Calu3 (cell line): ENCODE measurements around the gene JPH2. TPM values are rescaled to one million over a fixed set of nuclear protein-coding genes. Genes with fewer than 3 reads are reported as not detected.

Experiments used
- BruUV-seq: library from RNA; stranded (reverse); fragments of 400-500 nt; replicated peaks from 2 replicates; lab custom pipeline; 2021; lab: Mats Ljungman, UMichigan
- CTCF ChIA-PET: fragments of 300-600 bp; sonication (Branson Sonifier 250); formaldehyde crosslinking; loops from one replicate; lab custom pipeline; 2022; ENCODE audit warnings: antibody characterized with exemption; lab: Charles Lee
- DNase-seq: peaks from one replicate; pipeline ENCODE4 v3.0.0; 2022
- H3K27ac Mint-ChIP-seq: one replicate; pipeline ENCODE4 v1.8.0; 2022; ENCODE audit warnings: mixed read lengths; ENCODE audit not compliant: unreplicated experiment
- H3K27me3 Mint-ChIP-seq: one replicate; pipeline ENCODE4 v1.8.0; 2022; ENCODE audit warnings: mixed read lengths; ENCODE audit not compliant: unreplicated experiment
- H3K36me3 Mint-ChIP-seq: one replicate; pipeline ENCODE4 v1.8.0; 2022; ENCODE audit warnings: mild to moderate bottlenecking, moderate library complexity, mixed read lengths; ENCODE audit not compliant: insufficient read depth, unreplicated experiment
- H3K4me1 Mint-ChIP-seq: one replicate; pipeline ENCODE4 v1.8.0; 2022; ENCODE audit warnings: mild to moderate bottlenecking, low read depth, mixed read lengths; ENCODE audit not compliant: unreplicated experiment
- H3K4me3 Mint-ChIP-seq: one replicate; pipeline ENCODE4 v1.8.0; 2022; ENCODE audit warnings: mild to moderate bottlenecking, low read depth, moderate library complexity, mixed read lengths; ENCODE audit not compliant: unreplicated experiment
- H3K9me3 Mint-ChIP-seq: one replicate; pipeline ENCODE4 v1.8.0; 2022; ENCODE audit warnings: low read depth, mixed read lengths; ENCODE audit not compliant: unreplicated experiment
- CTCF ChIP-seq: fragments of 200-600 bp; IDR thresholded peaks from one replicate; pipeline ENCODE4 v1.8.0; 2022; ENCODE audit warnings: antibody characterized with exemption; ENCODE audit not compliant: unreplicated experiment
- intact Hi-C: fragments of 100-400 bp; cut with micrococcal nuclease; formaldehyde crosslinking; loops from one replicate; pipeline ENCODE4 v1.10.0; 2022; ENCODE audit not compliant: unreplicated experiment
- total RNA-seq: library from RNA; stranded (reverse); gene quantifications from 2 replicates; pipeline ENCODE4 v1.2.3, GENCODE V29; 2022

JPH2 gene
- total RNA-seq, 1 experiment from 2014 or later, result 0.50 TPM

DNA sequence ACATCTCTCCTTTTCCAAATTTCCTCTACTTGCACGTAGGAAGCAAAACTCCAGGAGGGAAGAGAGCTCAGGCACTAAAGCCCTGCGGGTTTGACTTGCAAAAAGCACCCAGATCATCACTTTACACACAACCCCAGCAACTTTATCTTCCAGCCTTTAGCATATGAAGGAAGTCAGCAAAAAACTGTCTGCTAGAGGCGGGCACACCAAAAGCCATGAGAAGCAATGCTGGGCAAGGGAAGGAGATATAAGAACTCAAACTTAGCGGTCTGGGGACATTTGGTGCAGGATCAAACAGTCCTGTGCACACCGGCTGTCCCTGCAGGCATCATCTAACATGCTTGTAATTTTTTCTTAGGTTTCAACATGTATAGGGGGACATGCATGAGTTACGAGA lies 113.3 kb downstream of the JPH2 start:
- no peaks in the 10 kb centered on the region for H3K36me3 Mint-ChIP-seq
- no peak overlapping the region for H3K27ac Mint-ChIP-seq
- CTCF ChIA-PET, result no interaction called here
- H3K4me1 Mint-ChIP-seq, result no peaks in the 10 kb centered on the region
- BruUV-seq, result no TSS peak
- no peaks in the 10 kb centered on the region for H3K9me3 Mint-ChIP-seq
- H3K4me3 Mint-ChIP-seq, result no peak overlapping the region
- peaks cover 86% of the 10 kb centered on the region for H3K27me3 Mint-ChIP-seq
- DNase-seq, result no peak
- intact Hi-C loops, result no loop called here
- no peak for TF ChIP-seq CTCF

GRCh38 chr20:44073011-44073674 lies 113.8 kb downstream of the JPH2 start:
- H3K4me1 Mint-ChIP-seq, result no peaks in the 10 kb centered on the region
- no peaks in the 10 kb centered on the region for H3K36me3 Mint-ChIP-seq
- TF ChIP-seq CTCF, result no peak
- no peaks in the 10 kb centered on the region for H3K9me3 Mint-ChIP-seq
- H3K27me3 Mint-ChIP-seq, result peaks cover 86% of the 10 kb centered on the region
- intact Hi-C loops, result no loop called here
- H3K27ac Mint-ChIP-seq, result no peak overlapping the region
- BruUV-seq, result no TSS peak
- DNase-seq, result no peak
- CTCF ChIA-PET, result interaction anchor here (0.6 kb wide), 1 partner anchor 18 kb away, joined by 3 read pairs; no protein-coding TSS in a partner anchor
- H3K4me3 Mint-ChIP-seq, result no peak overlapping the region

DNA sequence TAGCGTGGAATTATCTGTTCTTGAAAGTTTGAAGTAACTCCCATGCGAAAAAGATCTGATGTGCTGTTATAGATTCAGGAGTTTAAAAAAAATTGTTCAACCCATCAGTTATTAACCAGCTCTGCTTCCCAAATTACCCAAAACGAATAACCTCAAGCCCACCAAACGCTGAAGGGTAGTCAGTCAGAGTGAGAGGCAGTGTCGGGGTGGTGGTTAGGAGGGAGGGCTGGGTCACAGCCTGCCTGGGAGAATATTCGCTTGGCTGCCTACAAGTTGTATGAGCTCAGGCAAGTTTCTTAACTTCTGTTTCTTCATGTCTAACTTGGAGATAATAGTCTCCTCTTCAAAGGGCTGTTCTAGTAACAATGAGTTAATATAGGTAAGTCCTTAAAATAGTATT lies 114.6 kb downstream of the JPH2 start:
- no peak for TF ChIP-seq CTCF
- CTCF ChIA-PET, result interaction anchor here (0.6 kb wide), 1 partner anchor 19 kb away, joined by 3 read pairs; no protein-coding TSS in a partner anchor
- H3K4me3 Mint-ChIP-seq, result no peak overlapping the region
- H3K36me3 Mint-ChIP-seq, result no peaks in the 10 kb centered on the region
- no peak for DNase-seq
- intact Hi-C loops, result no loop called here
- H3K4me1 Mint-ChIP-seq, result no peaks in the 10 kb centered on the region
- H3K9me3 Mint-ChIP-seq, result no peaks in the 10 kb centered on the region
- peaks cover 87% of the 10 kb centered on the region for H3K27me3 Mint-ChIP-seq
- no peak overlapping the region for H3K27ac Mint-ChIP-seq
- BruUV-seq, result no TSS peak

DNA sequence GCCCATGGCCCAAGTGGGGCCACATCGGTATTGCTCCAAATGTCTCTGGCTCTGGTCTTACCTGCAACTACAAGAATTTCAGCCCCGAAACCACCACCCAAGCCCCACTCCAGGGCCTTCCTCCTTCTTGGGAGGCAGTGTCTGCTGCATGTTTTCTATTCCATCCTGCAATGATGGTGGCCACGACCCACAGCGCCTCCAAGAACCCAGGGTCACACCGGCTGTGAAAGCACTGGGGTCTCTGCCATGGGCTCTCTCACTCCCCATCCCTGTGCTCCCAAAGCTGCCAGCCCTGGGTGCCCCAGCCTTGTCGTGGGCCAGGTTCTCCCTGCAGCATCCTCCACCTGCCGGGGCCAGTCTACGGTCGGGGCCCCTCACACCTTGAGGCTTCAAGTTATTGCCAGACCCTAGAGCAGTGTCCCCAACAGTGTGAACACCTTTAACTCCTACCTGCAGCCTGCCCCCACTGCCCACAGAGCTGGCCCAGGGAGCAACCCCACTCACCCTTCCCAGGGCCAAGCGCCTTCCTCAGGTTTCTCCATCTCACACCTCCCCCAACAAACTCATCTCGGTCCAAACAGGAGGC lies 115.4 kb downstream of the JPH2 start:
- Mint-ChIP-seq H3K4me1 (no peaks in the 10 kb centered on the region), H3K27ac (no peak overlapping the region), H3K9me3 (no peaks in the 10 kb centered on the region), H3K4me3 (no peak overlapping the region), H3K36me3 (no peaks in the 10 kb centered on the region), H3K27me3 (peaks cover 95% of the 10 kb centered on the region)
- intact Hi-C loops, result no loop called here
- BruUV-seq, result no TSS peak
- DNase-seq, result no peak
- TF ChIP-seq CTCF, result no peak
- CTCF ChIA-PET, result no interaction called here
